Lung microvascular endothelial cell (primary cell): ENCODE measurements around the gene CHML. TPM values are rescaled to one million over a fixed set of nuclear protein-coding genes. Genes with fewer than 3 reads are reported as not detected.

Source experiments
- DNase-seq, 2 donors: peaks; one replicate each; pipeline versions ENCODE4 v3.0.0 to v3.0.0-alpha.2; 2010; ENCODE audit warnings: low read depth in 2 of 2
- total RNA-seq: library from RNA; depleted of rRNA; stranded (reverse); fragments of >200 nt; gene quantifications from 2 replicates; pipeline ENCODE4 v1.2.1, GENCODE V29; 2014

Gene CHML
- total RNA-seq, 1 donor from 2014 or later, result 9.9 TPM

DNA sequence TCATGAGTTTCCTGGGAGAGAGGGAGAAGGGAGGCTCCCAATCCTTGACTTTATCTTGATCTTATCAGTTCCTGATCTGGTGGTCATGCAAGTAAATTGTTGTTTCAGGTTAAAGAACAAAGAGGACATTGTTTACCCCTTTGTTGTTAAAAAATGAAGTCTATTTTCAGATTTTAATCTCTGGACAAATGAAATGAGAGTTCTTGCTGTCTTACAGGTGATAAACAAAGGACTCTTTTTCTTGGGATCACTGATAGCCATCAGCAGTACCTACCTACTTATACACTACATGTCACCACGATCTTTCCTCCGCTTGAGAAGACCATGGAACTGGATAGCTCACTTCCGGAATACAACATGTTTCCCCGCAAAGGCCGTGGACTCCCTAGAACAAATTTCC, 48.4 kb downstream of the CHML start:
- no peak for DNase-seq

GRCh38 chr1:241591317-241591716, 48.9 kb downstream of the CHML start:
- peak in 1 of 2 donors; percentile 14 for DNase-seq

- no peak for DNase-seq
These were observed 49.5 kb downstream of the CHML start for GRCh38 chr1:241590719-241591118.

Other genes with a start within 250 kb of the CHML start
- 52.2 and 76.5 TPM in 2 replicates for gene FH, start 120.6 kb downstream of the CHML start, total RNA-seq
- not detected in 2 replicates for gene KMO, start 108.0 kb downstream of the CHML start, total RNA-seq
- gene OPN3, start within 50 bp of the CHML start, total RNA-seq, result 10.9 and 26.2 TPM in 2 replicates
- not detected in 2 replicates for gene WDR64, start 11.9 kb upstream of the CHML start, total RNA-seq
- 1.4 and 4.8 TPM in 2 replicates for gene EXO1, start 207.8 kb upstream of the CHML start, total RNA-seq